ENCODE data around the gene CNTRL. TPM values are rescaled to one million over a fixed set of nuclear protein-coding genes. Genes with fewer than 3 reads are reported as not detected.

The CNTRL gene
- total RNA-seq, 2 experiments from 2014 or later: 62.8 to 69.8 TPM

DNA sequence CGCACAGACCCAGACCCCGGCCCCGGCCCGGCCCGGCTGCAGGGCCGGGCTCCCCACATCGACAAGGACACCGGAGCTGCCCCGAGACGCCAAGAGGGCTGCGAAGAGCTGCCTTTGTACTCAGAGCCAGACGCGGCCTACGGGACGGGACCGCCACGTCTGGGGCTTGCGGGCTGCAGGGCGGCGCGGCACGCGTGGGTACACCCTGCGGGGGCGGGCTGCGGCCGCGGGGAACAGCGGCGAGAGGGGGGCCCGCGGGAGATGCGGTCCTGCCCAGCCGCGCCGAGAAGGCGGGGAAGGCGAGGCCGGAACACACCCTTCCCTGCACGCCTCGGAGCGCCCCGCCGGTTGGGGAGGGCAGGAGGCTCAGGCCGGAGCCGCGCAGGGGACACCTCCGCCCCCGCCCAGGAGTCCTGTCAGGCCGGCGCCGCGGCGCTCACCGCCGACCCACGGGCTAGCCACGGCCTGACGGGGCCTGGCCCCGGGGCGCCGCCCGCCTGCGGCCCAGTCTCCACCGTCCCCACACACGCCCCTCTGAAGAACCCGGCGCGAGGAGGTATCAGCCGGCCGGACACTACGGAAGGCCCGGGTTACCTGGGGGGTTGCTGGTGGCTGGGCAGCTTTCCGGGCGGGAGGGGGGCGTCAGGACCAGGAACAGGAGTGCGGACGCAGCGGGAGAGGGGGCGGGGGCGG is 126.4 kb downstream of the CNTRL start:
- peak overlapping the region; percentile 94 for H3K4me3 Mint-ChIP-seq
- ATAC-seq (peak; percentile 11), DNase-seq (peak; percentile 43)
- peaks cover 42% of the 10 kb centered on the region for H3K4me1 Mint-ChIP-seq (ENCODE audit: low read depth)
- intact Hi-C loops (cut with micrococcal nuclease): no loop called here
- H3K27ac Mint-ChIP-seq: peak overlapping the region; percentile 96
- H3K9me3 Mint-ChIP-seq: no peaks in the 10 kb centered on the region
- TF ChIP-seq, protein P1, sequence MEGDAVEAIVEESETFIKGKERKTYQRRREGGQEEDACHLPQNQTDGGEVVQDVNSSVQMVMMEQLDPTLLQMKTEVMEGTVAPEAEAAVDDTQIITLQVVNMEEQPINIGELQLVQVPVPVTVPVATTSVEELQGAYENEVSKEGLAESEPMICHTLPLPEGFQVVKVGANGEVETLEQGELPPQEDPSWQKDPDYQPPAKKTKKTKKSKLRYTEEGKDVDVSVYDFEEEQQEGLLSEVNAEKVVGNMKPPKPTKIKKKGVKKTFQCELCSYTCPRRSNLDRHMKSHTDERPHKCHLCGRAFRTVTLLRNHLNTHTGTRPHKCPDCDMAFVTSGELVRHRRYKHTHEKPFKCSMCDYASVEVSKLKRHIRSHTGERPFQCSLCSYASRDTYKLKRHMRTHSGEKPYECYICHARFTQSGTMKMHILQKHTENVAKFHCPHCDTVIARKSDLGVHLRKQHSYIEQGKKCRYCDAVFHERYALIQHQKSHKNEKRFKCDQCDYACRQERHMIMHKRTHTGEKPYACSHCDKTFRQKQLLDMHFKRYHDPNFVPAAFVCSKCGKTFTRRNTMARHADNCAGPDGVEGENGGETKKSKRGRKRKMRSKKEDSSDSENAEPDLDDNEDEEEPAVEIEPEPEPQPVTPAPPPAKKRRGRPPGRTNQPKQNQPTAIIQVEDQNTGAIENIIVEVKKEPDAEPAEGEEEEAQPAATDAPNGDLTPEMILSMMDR (IDR thresholded peaks at IDR 0.05): no peak
- ChIA-PET CTCF (interaction anchor here (1.0 to 2.1 kb wide), 8 partner anchors 11 to 119 kb away, joined by 3 to 25 read pairs (median 4); no protein-coding TSS in a partner anchor), POLR2A (interaction anchor here (0.6 to 1.9 kb wide), 9 partner anchors 9 to 154 kb away, joined by 3 to 6 read pairs (median 3); no protein-coding TSS in a partner anchor)
- H3K27me3 Mint-ChIP-seq: no peaks in the 10 kb centered on the region
- H3K36me3 Mint-ChIP-seq (ENCODE audit: low read depth): peaks cover 9% of the 10 kb centered on the region

DNA sequence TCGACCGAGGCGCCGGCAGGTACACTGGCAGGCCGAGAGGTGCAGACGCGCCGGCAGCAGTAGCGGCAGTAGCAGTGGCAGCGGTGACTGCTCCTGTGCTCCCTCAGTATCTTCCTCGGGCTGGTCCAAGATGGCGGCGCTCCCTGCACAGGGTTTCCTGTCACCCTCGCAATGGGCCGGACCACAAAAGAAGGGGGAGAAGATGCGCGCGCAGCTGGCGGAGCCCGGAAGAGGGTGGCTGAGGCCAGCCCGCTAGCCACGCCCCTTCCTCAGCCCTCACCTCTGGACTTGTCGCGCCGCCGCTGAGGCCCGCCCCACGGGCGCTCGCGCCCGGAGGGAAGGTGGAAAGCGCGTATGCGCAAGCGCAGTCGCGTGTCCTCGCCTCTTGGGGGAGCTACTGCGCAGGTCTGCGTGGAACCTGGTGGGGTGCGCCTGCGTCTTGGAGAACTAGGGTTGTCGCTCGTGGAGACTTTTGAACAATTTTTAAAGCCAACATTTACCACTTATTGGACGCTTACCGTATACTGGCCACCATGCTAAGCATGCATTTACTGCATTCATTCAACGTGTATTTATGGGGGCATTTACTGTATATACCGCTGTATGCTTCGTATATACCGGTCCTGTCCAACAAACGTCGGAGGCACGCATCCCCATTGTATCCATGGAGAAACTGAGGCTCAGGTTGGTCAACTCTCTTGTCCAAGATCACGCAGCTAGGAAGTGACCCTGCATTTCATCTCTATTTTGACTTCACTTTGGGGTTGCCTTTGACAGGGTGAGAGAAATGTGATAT is 127.2 kb downstream of the CNTRL start, which contains the start of gene RAB14:
Gene RAB14 (minus strand): TSS at position 132 of the 796 bp plus-strand sequence. CDS start 8,457 bp downstream, outside the sequence.
- intact Hi-C loops (cut with micrococcal nuclease): no loop called here
- Mint-ChIP-seq H3K9me3 (no peaks in the 10 kb centered on the region), H3K27me3 (no peaks in the 10 kb centered on the region), H3K27ac (peak within 1 kb of the TSS; percentile 96), H3K4me1 (ENCODE audit: low read depth) (peaks cover 42% of the 10 kb centered on the region), H3K4me3 (peak within 1 kb of the TSS; percentile 94), H3K36me3 (ENCODE audit: low read depth) (peaks cover 9% of the 10 kb centered on the region)
- ChIA-PET POLR2A (interaction anchor here (0.8 to 1.9 kb wide), 6 partner anchors 10 to 76 kb away, joined by 3 to 6 read pairs (median 3); no protein-coding TSS in a partner anchor), CTCF (interaction anchor here (1.0 to 2.1 kb wide), 6 partner anchors 10 to 77 kb away, joined by 3 to 25 read pairs (median 4); no protein-coding TSS in a partner anchor)
- peak; percentile 100 for DNase-seq
- TF ChIP-seq, protein P1 (IDR thresholded peaks at IDR 0.05): peak; percentile 52
- peak; percentile 96 for ATAC-seq

DNA sequence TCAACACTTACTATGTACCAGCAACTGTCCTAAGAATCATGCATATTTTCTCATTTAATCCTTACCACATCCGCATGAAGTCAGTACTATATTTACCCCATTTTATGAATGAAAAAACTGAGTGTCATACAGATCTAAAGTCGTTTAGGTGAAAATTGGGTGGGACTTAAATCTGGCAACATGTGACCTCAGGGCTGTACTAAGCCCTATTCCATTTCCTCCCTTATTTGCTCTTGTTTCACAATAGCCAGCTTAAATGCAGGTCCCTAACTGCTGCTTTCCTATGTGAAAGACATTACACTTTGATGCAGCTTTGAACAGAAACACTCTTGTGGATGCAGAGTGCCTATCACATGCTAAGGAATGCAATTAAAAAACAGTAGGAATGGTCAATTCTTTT is 129.4 kb downstream of the CNTRL start:
- DNase-seq (no peak), ATAC-seq (no peak)
- TF ChIP-seq, protein P1 (IDR thresholded peaks at IDR 0.05): no peak
- Mint-ChIP-seq H3K4me1 (ENCODE audit: low read depth) (peaks cover 37% of the 10 kb centered on the region), H3K4me3 (no peak overlapping the region), H3K27ac (no peak overlapping the region), H3K9me3 (no peaks in the 10 kb centered on the region), H3K36me3 (ENCODE audit: low read depth) (peaks cover 8% of the 10 kb centered on the region), H3K27me3 (no peaks in the 10 kb centered on the region)
- intact Hi-C loops (cut with micrococcal nuclease): no loop called here
- ChIA-PET POLR2A (no interaction called here), CTCF (interaction anchor here (1.9 kb wide), 1 partner anchor 9 kb away, joined by 14 read pairs; no protein-coding TSS in a partner anchor)

DNA sequence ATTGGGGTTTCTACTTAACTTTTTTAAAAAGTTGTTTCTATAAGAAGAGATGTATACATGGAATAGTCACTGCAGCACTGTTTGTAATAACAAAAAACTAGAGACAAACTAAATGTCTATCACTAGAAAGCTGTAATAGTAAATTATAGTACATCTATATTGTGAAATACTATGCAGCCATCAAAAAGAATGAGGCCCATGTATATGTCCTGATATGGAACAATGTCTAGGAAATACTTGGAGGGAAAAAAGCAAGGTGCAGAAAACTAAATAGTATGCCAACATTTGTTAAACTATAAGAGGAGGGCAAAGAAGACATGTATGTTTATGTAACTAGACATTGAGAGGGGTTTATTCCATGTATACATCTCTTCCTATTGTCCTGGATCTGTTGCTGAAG is 129.9 kb downstream of the CNTRL start:
- POLR2A ChIA-PET: interaction anchor here (0.8 kb wide), 1 partner anchor 11 kb away, joined by 3 read pairs; no protein-coding TSS in a partner anchor
- DNase-seq (no peak), ATAC-seq (no peak)
- Mint-ChIP-seq H3K9me3 (no peaks in the 10 kb centered on the region), H3K36me3 (ENCODE audit: low read depth) (peaks cover 8% of the 10 kb centered on the region), H3K27me3 (no peaks in the 10 kb centered on the region), H3K4me3 (no peak overlapping the region), H3K27ac (no peak overlapping the region), H3K4me1 (ENCODE audit: low read depth) (peaks cover 34% of the 10 kb centered on the region)
- intact Hi-C loops (cut with micrococcal nuclease): no loop called here
- TF ChIP-seq, protein P1 (IDR thresholded peaks at IDR 0.05): no peak
- CTCF ChIA-PET: interaction anchor here (1.0 to 1.9 kb wide), 2 partner anchors 9 to 11 kb away, joined by 3 to 14 read pairs; no protein-coding TSS in a partner anchor

Measured in activated CD8-positive, alpha-beta T cell treated with anti-CD3 and anti-CD28 coated beads for 36 hours (primary cell).